Caco-2 (cell line): ENCODE results near the gene CCDC188. TPM values are rescaled to one million over a fixed set of nuclear protein-coding genes. Genes with fewer than 3 reads are reported as not detected.

Source experiments
- BruUV-seq: library from RNA; stranded (reverse); fragments of 400-500 nt; replicated peaks from 2 replicates; lab custom pipeline; 2021; lab: Mats Ljungman, UMichigan
- CTCF ChIA-PET: fragments of 300-600 bp; sonication (Branson Sonifier 250); formaldehyde crosslinking; loops from one replicate; lab custom pipeline; 2022; ENCODE audit warnings: antibody characterized with exemption; lab: Charles Lee
- POLR2A ChIA-PET: fragments of 300-600 bp; sonication (Branson Sonifier 250); formaldehyde crosslinking; loops from one replicate; lab custom pipeline; 2022; ENCODE audit warnings: antibody characterized with exemption; lab: Charles Lee
- DNase-seq, 2 experiments: peaks; one replicate each; pipeline versions ENCODE4 v3.0.0 to v3.0.0-alpha.2; 2020 to 2022
- H3K27me3 ChIP-seq: replicated peaks from 2 replicates; pipeline ENCODE4 v1.6.0; 2011; ENCODE audit warnings: low read length; ENCODE audit not compliant: control insufficient read depth, insufficient read depth
- H3K36me3 ChIP-seq: 2 replicates; pipeline ENCODE4 v1.5.1; 2011; ENCODE audit warnings: low read length; ENCODE audit not compliant: control insufficient read depth, insufficient read depth
- H3K4me1 ChIP-seq: fragments of 250-450 bp; sonication (Bioruptor Pico); 2 replicates; pipeline ENCODE4 v1.5.1; 2020; ENCODE audit warnings: mild to moderate bottlenecking
- H3K4me3 ChIP-seq: 2 replicates; pipeline ENCODE4 v1.5.1; 2011; ENCODE audit warnings: low read depth, mild to moderate bottlenecking, control low read depth, low read length
- H3K9me3 ChIP-seq: fragments of 250-450 bp; sonication (Bioruptor Pico); 2 replicates; pipeline ENCODE4 v1.5.1; 2020; ENCODE audit warnings: mild to moderate bottlenecking, moderate library complexity
- H3K27ac Mint-ChIP-seq: one replicate; pipeline ENCODE4 v1.8.0; 2022; ENCODE audit warnings: mixed read lengths; ENCODE audit not compliant: unreplicated experiment
- H3K27me3 Mint-ChIP-seq: one replicate; pipeline ENCODE4 v1.8.0; 2022; ENCODE audit warnings: mixed read lengths; ENCODE audit not compliant: insufficient read depth, unreplicated experiment
- H3K36me3 Mint-ChIP-seq: one replicate; pipeline ENCODE4 v1.8.0; 2022; ENCODE audit warnings: mild to moderate bottlenecking, mixed read lengths; ENCODE audit not compliant: insufficient read depth, unreplicated experiment
- H3K4me1 Mint-ChIP-seq: one replicate; pipeline ENCODE4 v1.8.0; 2022; ENCODE audit warnings: low read depth, mixed read lengths; ENCODE audit not compliant: unreplicated experiment
- H3K4me3 Mint-ChIP-seq: one replicate; pipeline ENCODE4 v1.8.0; 2022; ENCODE audit warnings: mild to moderate bottlenecking, moderate library complexity, mixed read lengths; ENCODE audit not compliant: unreplicated experiment
- H3K9me3 Mint-ChIP-seq: one replicate; pipeline ENCODE4 v1.8.0; 2022; ENCODE audit warnings: mixed read lengths; ENCODE audit not compliant: unreplicated experiment
- intact Hi-C: fragments of 100-400 bp; cut with micrococcal nuclease; formaldehyde crosslinking; loops from one replicate; pipeline ENCODE4 v1.10.0; 2022; ENCODE audit not compliant: unreplicated experiment
- total RNA-seq: library from RNA; stranded (reverse); gene quantifications from 2 replicates; pipeline ENCODE4 v1.2.3, GENCODE V29; 2022
- TF ChIP-seq, protein P1 (sequence below), 2 experiments: fragments of 200-600 bp in 1 of 2; IDR thresholded peaks; 1 replicate in 1 of 2; 2 replicates in 1 of 2; pipeline versions ENCODE4 v1.5.1 to v1.8.0; 2011 to 2022; ENCODE audit warnings: antibody characterized with exemption in 1 of 2, control low read depth in 1 of 2, inconsistent platforms in 1 of 2, low read depth in 1 of 2, low read length in 1 of 2, mild to moderate bottlenecking in 1 of 2, moderate library complexity in 1 of 2; ENCODE audit not compliant: insufficient read depth in 1 of 2, severe bottlenecking in 1 of 2, unreplicated experiment in 1 of 2

Gene CCDC188
- total RNA-seq, 1 experiment from 2014 or later = not detected

GRCh38 chr22:20167643-20168322 lies 16.9 kb upstream of the CCDC188 start:
- Mint-ChIP-seq H3K27me3 (no peaks in the 10 kb centered on the region), H3K36me3 (no peaks in the 10 kb centered on the region)
- CTCF ChIA-PET = interaction anchor here (0.6 kb wide), 1 partner anchor 393 kb away, joined by 3 read pairs; no protein-coding TSS in a partner anchor

GRCh38 chr22:20166703-20167102 lies 15.8 kb upstream of the CCDC188 start:
- no peak overlapping the region for H3K27ac Mint-ChIP-seq
- H3K9me3 Mint-ChIP-seq = peaks cover 10% of the 10 kb centered on the region
- H3K36me3 Mint-ChIP-seq = no peaks in the 10 kb centered on the region
- ChIA-PET POLR2A (no interaction called here), CTCF (no interaction called here)
- no peaks in the 10 kb centered on the region for H3K4me1 Mint-ChIP-seq
- Histone ChIP-seq H3K9me3 (no peaks in the 10 kb centered on the region), H3K4me3 (no peak overlapping the region), H3K36me3 (no peaks in the 10 kb centered on the region), H3K4me1 (no peaks in the 10 kb centered on the region), H3K27me3 (no peaks in the 10 kb centered on the region)
- H3K27me3 Mint-ChIP-seq = no peaks in the 10 kb centered on the region
- no peak for DNase-seq
- H3K4me3 Mint-ChIP-seq = no peak overlapping the region
- BruUV-seq = no TSS peak
- intact Hi-C loops = no loop called here
- TF ChIP-seq, protein P1, sequence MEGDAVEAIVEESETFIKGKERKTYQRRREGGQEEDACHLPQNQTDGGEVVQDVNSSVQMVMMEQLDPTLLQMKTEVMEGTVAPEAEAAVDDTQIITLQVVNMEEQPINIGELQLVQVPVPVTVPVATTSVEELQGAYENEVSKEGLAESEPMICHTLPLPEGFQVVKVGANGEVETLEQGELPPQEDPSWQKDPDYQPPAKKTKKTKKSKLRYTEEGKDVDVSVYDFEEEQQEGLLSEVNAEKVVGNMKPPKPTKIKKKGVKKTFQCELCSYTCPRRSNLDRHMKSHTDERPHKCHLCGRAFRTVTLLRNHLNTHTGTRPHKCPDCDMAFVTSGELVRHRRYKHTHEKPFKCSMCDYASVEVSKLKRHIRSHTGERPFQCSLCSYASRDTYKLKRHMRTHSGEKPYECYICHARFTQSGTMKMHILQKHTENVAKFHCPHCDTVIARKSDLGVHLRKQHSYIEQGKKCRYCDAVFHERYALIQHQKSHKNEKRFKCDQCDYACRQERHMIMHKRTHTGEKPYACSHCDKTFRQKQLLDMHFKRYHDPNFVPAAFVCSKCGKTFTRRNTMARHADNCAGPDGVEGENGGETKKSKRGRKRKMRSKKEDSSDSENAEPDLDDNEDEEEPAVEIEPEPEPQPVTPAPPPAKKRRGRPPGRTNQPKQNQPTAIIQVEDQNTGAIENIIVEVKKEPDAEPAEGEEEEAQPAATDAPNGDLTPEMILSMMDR (IDR thresholded peaks at IDR 0.05; ENCODE audit: insufficient read depth in 1 of 2, low read depth in 1 of 2, low read length in 1 of 2, severe bottlenecking in 1 of 2, unreplicated experiment in 1 of 2) = no peak

More at GRCh38 chr22:20167643-20168322, 16.9 kb upstream of the CCDC188 start:
- POLR2A ChIA-PET = no interaction called here
- Mint-ChIP-seq H3K4me1 (no peaks in the 10 kb centered on the region), H3K9me3 (peaks cover 10% of the 10 kb centered on the region), H3K4me3 (no peak overlapping the region), H3K27ac (no peak overlapping the region)
- TF ChIP-seq, protein P1 (IDR thresholded peaks at IDR 0.05; ENCODE audit: insufficient read depth in 1 of 2, low read depth in 1 of 2, low read length in 1 of 2, severe bottlenecking in 1 of 2, unreplicated experiment in 1 of 2) = no peak
- no TSS peak for BruUV-seq
- Histone ChIP-seq H3K4me1 (no peaks in the 10 kb centered on the region), H3K4me3 (no peak overlapping the region), H3K9me3 (no peaks in the 10 kb centered on the region), H3K27me3 (no peaks in the 10 kb centered on the region), H3K36me3 (no peaks in the 10 kb centered on the region)
- intact Hi-C loops = no loop called here
- no peak for DNase-seq

DNA sequence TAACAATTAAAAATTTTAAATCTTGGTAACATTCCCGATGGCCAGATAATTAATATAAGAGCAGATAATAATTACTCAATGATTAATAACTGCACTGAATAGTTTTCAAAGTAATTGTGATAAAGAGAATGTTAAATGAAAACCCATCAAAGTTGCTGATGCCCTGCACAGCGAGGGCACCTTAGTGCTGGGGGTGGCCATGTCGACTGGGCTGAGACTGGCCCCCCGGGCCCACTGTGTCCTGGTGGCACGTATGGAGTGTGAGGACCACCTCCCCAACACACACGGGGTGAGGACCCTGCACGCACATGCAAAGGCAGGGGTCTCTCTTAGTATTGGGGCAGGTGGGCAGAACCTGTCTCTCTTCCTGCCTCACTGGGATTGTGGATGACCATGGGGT lies 15.1 kb upstream of the CCDC188 start:
- Mint-ChIP-seq H3K27ac (no peak overlapping the region), H3K4me3 (no peak overlapping the region), H3K9me3 (peaks cover 10% of the 10 kb centered on the region), H3K27me3 (no peaks in the 10 kb centered on the region), H3K36me3 (no peaks in the 10 kb centered on the region), H3K4me1 (no peaks in the 10 kb centered on the region)
- Histone ChIP-seq H3K9me3 (no peaks in the 10 kb centered on the region), H3K4me1 (no peaks in the 10 kb centered on the region), H3K36me3 (no peaks in the 10 kb centered on the region), H3K27me3 (no peaks in the 10 kb centered on the region), H3K4me3 (no peak overlapping the region)
- no TSS peak for BruUV-seq
- no peak for DNase-seq
- TF ChIP-seq, protein P1 (IDR thresholded peaks at IDR 0.05; ENCODE audit: insufficient read depth in 1 of 2, low read depth in 1 of 2, low read length in 1 of 2, severe bottlenecking in 1 of 2, unreplicated experiment in 1 of 2) = no peak
- POLR2A ChIA-PET = no interaction called here
- CTCF ChIA-PET = no interaction called here
- intact Hi-C loops = no loop called here
